Lower leg skin (tissue), 4 donors: Measurements from ENCODE around the gene SIGMAR1. TPM values are rescaled to one million over a fixed set of nuclear protein-coding genes. Genes with fewer than 3 reads are reported as not detected.

ENCODE experiments used
- DNase-seq, 2 donors: peaks; one replicate each; pipeline ENCODE4 v3.0.0-alpha.2; 2019; ENCODE audit warnings: low spot score in 2 of 2
- H3K4me3 ChIP-seq: fragments of 200-600 bp; sonication (generic); 2 replicates; pipeline ENCODE4 v1.5.1; 2017; ENCODE audit warnings: mild to moderate bottlenecking, low read depth; ENCODE audit not compliant: poor library complexity, severe bottlenecking
- POLR2A ChIP-seq, 2 donors: fragments of 450-650 bp; IDR thresholded peaks; one replicate each; pipeline ENCODE4 v1.6.1; 2016 to 2017; ENCODE audit warnings: antibody characterized with exemption in 2 of 2, mild to moderate bottlenecking in 1 of 2, moderate library complexity in 1 of 2
- WGBS, 2 donors: methylation state at CpG; one replicate each; pipeline ENCODE4 v1.1.5; 2018; 5-methylcytosine and 5-hydroxymethylcytosine counted together
- intact Hi-C: fragments of 100-400 bp; cut with DNase I; formaldehyde crosslinking; loops from one replicate; pipeline ENCODE4 v1.15.0; 2023; ENCODE audit warnings: low total_unique reads
- total RNA-seq, 4 donors: library from RNA; depleted of rRNA; stranded (reverse); fragments of >200 nt; gene quantifications; one replicate each; pipeline ENCODE4 v1.1.0, GENCODE V29; 2016
- TF ChIP-seq, protein P1 (sequence below), 3 donors: fragments of 450-650 bp; IDR thresholded peaks; one replicate each; pipeline ENCODE4 v1.5.1; 2016; ENCODE audit warnings: antibody characterized with exemption in 3 of 3, mild to moderate bottlenecking in 3 of 3, moderate library complexity in 2 of 3

The SIGMAR1 gene
- total RNA-seq, 4 donors from 2014 or later: 99.1 to 130 (median 107) TPM

DNA sequence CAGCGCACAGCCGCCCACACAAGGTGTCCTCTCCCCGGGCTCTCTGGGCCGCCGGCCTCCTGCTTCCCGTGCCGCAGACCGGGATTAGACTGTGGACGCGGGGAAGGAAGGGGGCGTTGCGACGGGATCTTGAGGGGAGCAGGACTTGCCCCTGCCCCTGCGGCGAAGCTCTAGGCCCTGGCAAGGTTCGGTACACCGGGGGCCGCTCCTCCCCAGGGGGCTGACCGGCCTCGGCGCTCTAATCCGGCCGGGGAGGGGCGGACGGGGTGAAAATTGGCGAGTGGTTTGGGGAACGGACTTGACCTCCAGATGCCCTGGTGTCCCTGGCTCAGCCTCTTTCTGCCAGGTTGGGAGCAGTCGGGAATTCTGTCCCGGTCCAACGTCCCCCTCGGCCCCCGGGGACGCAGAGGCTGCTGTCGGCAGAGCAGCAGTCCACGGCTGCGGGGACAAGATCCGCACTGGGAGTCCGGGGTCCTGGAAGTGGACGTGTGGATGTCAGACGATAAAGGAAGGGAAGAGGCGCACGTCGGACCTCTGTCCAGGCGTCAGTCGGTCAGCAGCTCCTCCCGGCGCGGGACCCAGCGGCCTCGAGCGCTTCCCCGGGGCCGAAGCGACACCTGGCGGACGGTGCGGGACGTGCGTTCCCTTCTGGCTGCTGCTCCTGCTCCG is 46.2 kb downstream of the SIGMAR1 start:
- WGBS, 2 donors: 4 to 7% methylated on average over 36 to 50 of the region's 60 CpGs
- H3K4me3 ChIP-seq: peak overlapping the region; percentile 31
- peak; percentile 80 to 97 for DNase-seq
- TF ChIP-seq, protein P1, sequence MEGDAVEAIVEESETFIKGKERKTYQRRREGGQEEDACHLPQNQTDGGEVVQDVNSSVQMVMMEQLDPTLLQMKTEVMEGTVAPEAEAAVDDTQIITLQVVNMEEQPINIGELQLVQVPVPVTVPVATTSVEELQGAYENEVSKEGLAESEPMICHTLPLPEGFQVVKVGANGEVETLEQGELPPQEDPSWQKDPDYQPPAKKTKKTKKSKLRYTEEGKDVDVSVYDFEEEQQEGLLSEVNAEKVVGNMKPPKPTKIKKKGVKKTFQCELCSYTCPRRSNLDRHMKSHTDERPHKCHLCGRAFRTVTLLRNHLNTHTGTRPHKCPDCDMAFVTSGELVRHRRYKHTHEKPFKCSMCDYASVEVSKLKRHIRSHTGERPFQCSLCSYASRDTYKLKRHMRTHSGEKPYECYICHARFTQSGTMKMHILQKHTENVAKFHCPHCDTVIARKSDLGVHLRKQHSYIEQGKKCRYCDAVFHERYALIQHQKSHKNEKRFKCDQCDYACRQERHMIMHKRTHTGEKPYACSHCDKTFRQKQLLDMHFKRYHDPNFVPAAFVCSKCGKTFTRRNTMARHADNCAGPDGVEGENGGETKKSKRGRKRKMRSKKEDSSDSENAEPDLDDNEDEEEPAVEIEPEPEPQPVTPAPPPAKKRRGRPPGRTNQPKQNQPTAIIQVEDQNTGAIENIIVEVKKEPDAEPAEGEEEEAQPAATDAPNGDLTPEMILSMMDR (IDR thresholded peaks at IDR 0.05): peak in 1 of 3 donors; percentile 66
- no peak for TF ChIP-seq POLR2A (IDR thresholded peaks at IDR 0.05)
- intact Hi-C loops: loop anchor here (5.0 to 10.0 kb wide), 2 partner anchors 39 to 157 kb away; no protein-coding TSS in a partner anchor

DNA sequence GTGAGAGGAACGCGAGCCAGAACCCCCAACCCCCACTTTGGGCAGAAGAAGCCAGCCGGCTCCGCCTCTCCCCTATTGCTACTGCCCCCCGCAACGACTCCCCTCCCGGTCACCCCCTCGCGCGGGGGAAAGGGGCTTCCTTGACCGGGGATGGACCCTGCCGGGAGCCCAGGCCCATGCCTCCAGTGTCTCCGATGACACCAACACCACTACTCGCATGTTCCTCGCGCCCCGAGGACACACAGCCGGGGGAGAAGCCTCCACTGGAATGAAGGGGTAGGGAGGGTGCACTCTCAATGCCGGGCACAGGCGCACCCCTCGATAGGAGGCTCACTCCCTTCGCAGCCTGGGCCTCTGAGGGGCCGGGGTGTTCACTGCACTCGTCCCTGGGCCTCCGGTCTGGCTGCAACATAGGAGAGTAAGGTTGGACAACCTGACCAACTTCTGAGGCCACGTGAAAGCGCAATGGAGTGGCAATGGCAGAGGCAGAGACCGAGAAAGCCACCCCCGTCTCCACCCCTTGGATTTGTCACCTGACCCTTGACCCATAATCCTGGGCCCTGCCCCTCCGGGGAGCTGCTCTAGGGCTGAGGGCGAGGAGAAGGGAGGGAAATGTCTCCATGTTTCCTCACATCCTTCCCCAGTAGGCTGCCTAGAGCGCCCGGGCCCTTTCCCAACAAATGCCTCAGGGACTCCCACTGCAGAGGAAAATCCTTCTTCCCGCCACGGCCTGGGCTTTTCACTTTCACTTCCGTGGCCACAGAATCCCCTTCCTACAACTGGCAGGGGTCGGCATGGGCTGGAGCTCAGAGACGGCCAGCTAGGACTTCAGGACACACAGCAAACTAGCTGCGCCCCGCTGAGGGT is 47.0 kb downstream of the SIGMAR1 start:
- 12 to 17% methylated on average over 28 to 40 of the region's 40 CpGs for WGBS, 2 donors
- H3K4me3 ChIP-seq: peak overlapping the region; percentile 44
- TF ChIP-seq, protein P1 (IDR thresholded peaks at IDR 0.05): no peak
- TF ChIP-seq POLR2A (IDR thresholded peaks at IDR 0.05): no peak
- intact Hi-C loops: loop anchor here (5.0 to 10.0 kb wide), 2 partner anchors 38 to 156 kb away; no protein-coding TSS in a partner anchor
- DNase-seq: peak; percentile 42 to 90

DNA sequence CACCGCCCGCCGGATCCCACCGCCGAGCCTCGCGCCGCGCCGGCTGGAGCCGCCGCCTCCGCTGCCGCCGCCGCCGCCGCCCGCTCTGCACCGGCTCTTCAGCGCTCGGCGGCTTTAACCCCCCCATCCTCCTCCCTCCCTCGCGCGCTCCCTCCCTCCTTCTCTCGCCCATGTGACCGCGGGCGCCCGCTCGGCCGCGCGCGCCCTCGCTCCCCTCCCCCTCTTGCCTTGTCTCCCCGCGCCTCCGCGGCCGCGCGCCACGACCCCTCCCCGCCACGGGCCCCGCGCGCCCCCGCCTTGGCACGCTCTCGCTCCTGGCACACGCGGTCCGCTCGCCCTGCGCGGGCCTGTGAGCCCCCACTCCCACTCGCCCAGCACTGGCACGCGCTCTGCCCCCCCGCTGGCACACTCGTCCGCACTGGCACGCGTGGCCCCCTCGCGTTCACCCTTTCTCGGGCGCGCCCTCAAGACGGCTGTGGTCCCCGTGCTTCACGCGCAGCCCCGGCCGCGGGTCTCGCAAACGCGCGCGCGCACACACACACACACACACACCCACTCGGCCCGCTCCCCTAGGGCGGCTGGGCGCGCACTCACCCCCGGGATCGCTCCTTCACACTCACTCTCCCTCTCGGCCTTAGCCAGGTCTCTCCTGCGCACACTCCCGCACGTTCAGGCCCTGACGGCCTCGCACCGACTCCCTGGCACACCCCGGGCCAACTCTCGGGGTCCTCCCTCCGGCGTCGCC is 47.8 kb downstream of the SIGMAR1 start, which contains the start of gene CNTFR:
TSS of gene CNTFR (minus strand) at position 89 of the 745 bp plus-strand sequence. CDS start 20,743 bp downstream, outside the sequence.
- TF ChIP-seq, protein P1 (IDR thresholded peaks at IDR 0.05): no peak
- no peak for TF ChIP-seq POLR2A (IDR thresholded peaks at IDR 0.05)
- intact Hi-C loops: loop anchor here (5.0 to 10.0 kb wide), 2 partner anchors 38 to 155 kb away; no protein-coding TSS in a partner anchor
- peak in 1 of 2 donors; percentile 88 for DNase-seq
- H3K4me3 ChIP-seq: peak within 1 kb of the TSS; percentile 44
- WGBS, 2 donors: 1 to 2% methylated on average over 32 to 66 of the region's 104 CpGs

DNA sequence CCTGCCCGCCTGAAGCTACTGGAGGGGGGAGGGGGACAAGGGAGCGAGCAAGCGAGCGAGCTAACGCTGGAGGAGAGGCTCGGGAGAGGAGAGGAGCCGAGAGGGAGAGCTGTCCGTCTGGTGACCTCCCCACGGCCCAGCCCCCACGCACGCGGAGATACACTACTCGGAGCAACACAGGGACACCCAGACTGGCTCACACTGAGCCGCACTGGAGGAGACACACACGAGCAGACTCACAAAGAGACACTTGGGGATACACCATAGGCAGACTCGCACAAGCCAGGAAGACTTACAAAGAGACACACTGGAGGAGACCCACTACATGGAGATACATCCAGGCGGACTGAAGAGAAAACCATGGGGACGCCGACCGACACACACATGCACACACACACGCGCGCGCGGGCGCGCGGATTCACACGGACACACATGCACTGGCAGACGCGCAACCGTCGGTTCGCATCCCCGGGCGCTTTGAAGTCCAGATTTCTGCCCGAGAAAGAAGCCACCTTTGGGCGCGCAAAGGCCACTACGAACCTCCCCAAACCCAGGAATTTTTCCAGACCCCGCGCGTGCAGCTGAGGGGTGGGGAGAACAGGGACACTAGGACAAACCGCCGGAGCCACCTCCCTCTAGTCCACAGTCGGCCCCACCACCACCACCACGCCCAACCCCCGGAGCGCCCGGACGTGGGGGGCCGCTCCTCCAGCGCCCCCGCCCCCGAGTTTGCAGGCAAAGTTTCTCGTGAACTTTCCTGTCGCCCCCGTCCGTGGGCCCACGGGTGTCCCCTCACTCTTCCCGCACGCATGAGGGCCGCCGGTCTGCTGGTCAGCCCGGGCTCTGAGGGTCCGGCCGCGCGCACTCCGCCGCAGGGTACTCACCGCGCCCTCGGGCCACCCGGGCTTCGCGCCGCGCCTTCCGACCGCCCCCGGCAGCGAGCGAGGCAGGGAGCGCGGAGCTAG is 48.6 kb downstream of the SIGMAR1 start:
- intact Hi-C loops: no loop called here
- DNase-seq: no peak

More for the DNA sequence above, 48.6 kb downstream of the SIGMAR1 start:
- peak overlapping the region; percentile 44 for H3K4me3 ChIP-seq
- WGBS, 2 donors: 3 to 4% methylated on average over 42 to 49 of the region's 86 CpGs
- TF ChIP-seq POLR2A (IDR thresholded peaks at IDR 0.05): no peak
- TF ChIP-seq, protein P1 (IDR thresholded peaks at IDR 0.05): no peak
